ENCODE measurements around the gene AFDN.

The AFDN gene

GRCh38 chr6:167819576-167819975 lies 7.1 kb upstream of the AFDN start:
- DNase-seq, result no peak

GRCh38 chr6:167820681-167821080 lies 6.0 kb upstream of the AFDN start:
- DNase-seq, result no peak

- DNase-seq, result no peak
These were observed 1.9 kb upstream of the AFDN start for GRCh38 chr6:167824591-167825331.

- peak; percentile 71 for DNase-seq
These were observed 1.1 kb upstream of the AFDN start for GRCh38 chr6:167825332-167826229.

- DNase-seq, result peak; percentile 84
These were observed 348 bp upstream of the AFDN start for GRCh38 chr6:167826230-167826895.

GRCh38 chr6:167827583-167828324 lies 1.0 kb downstream of the AFDN start:
- peak; percentile 56 for DNase-seq

GRCh38 chr6:167828325-167828956 lies 1.7 kb downstream of the AFDN start:
- DNase-seq, result peak; percentile 16

GRCh38 chr6:167829513-167829912 lies 2.8 kb downstream of the AFDN start:
- DNase-seq, result no peak

GRCh38 chr6:167831281-167831828 lies 4.6 kb downstream of the AFDN start:
- DNase-seq, result no peak

- no peak for DNase-seq
These were observed 6.0 kb downstream of the AFDN start for GRCh38 chr6:167832497-167833395.

GRCh38 chr6:167833396-167833763 lies 6.7 kb downstream of the AFDN start:
- DNase-seq, result no peak

GRCh38 chr6:167835260-167835659 lies 8.5 kb downstream of the AFDN start:
- DNase-seq, result no peak

GRCh38 chr6:167836721-167837120 lies 10.0 kb downstream of the AFDN start:
- no peak for DNase-seq

GRCh38 chr6:167838207-167838748 lies 11.6 kb downstream of the AFDN start:
- no peak for DNase-seq

GRCh38 chr6:167839343-167839742 lies 12.6 kb downstream of the AFDN start:
- no peak for DNase-seq

GRCh38 chr6:167839755-167840154 lies 13.0 kb downstream of the AFDN start:
- no peak for DNase-seq

GRCh38 chr6:167840160-167840525 lies 13.4 kb downstream of the AFDN start:
- DNase-seq, result no peak

GRCh38 chr6:167840526-167841179 lies 13.9 kb downstream of the AFDN start:
- no peak for DNase-seq

GRCh38 chr6:167841981-167842380 lies 15.3 kb downstream of the AFDN start:
- no peak for DNase-seq

- no peak for DNase-seq
These were observed 15.7 kb downstream of the AFDN start for GRCh38 chr6:167842457-167842856.
